Keratinocyte (primary cell): ENCODE results near the gene SLC7A11. TPM values are rescaled to one million over a fixed set of nuclear protein-coding genes. Genes with fewer than 3 reads are reported as not detected.

Experiments used
- DNase-seq: peaks from one replicate; pipeline ENCODE4 v3.0.0-alpha.2; 2011; ENCODE audit warnings: low read depth, missing footprints, low spot score
- FAIRE-seq: peaks from 2 replicates; lab custom pipeline; 2011; peaks lifted over from hg19 to GRCh38; lab: Jason Lieb, UNC
- H2AFZ ChIP-seq: 2 replicates; pipeline ENCODE4 v1.6.0; 2012; ENCODE audit warnings: low read length, control low read depth, inconsistent platforms; ENCODE audit not compliant: control insufficient read depth
- H3K27ac ChIP-seq: 2 replicates; pipeline ENCODE4 v1.5.1; 2011; ENCODE audit warnings: low read length; ENCODE audit not compliant: control insufficient read depth, insufficient read depth
- H3K27me3 ChIP-seq: 3 replicates; pipeline ENCODE4 v1.6.0; 2011; ENCODE audit warnings: low read length; ENCODE audit not compliant: control insufficient read depth, insufficient read depth; ENCODE audit errors: extremely low read depth
- H3K36me3 ChIP-seq, 2 experiments: 2 replicates in 1 of 2; 3 replicates in 1 of 2; pipeline ENCODE4 v1.5.1; 2011; ENCODE audit warnings: low read length in 2 of 2, mild to moderate bottlenecking in 1 of 2; ENCODE audit not compliant: control insufficient read depth in 2 of 2, insufficient read depth in 2 of 2; ENCODE audit errors: extremely low read depth in 1 of 2
- H3K4me1 ChIP-seq: 3 replicates; pipeline ENCODE4 v1.5.1; 2011; ENCODE audit warnings: low read length; ENCODE audit not compliant: control insufficient read depth, insufficient read depth; ENCODE audit errors: extremely low read depth
- H3K4me2 ChIP-seq: 3 replicates; pipeline ENCODE4 v1.6.0; 2011; ENCODE audit warnings: low read depth, low read length; ENCODE audit not compliant: control insufficient read depth, insufficient read depth; ENCODE audit errors: extremely low read depth
- H3K4me3 ChIP-seq, 3 experiments: fragments of 200-600 bp in 1 of 3; sonication (generic) in 1 of 3; 2 replicates in 2 of 3; 3 replicates in 1 of 3; pipeline ENCODE4 v1.5.1; 2011 to 2016; ENCODE audit warnings: low read length in 3 of 3, mild to moderate bottlenecking in 3 of 3, control low read depth in 2 of 3, inconsistent platforms in 1 of 3, low read depth in 1 of 3, mixed read lengths in 1 of 3, mixed run types in 1 of 3, moderate library complexity in 1 of 3; ENCODE audit not compliant: control insufficient read depth in 2 of 3, insufficient read depth in 2 of 3; ENCODE audit errors: extremely low read depth in 1 of 3
- H3K79me2 ChIP-seq: 2 replicates; pipeline ENCODE4 v1.6.0; 2012; ENCODE audit warnings: low read length; ENCODE audit not compliant: control insufficient read depth, insufficient read depth
- H3K9ac ChIP-seq: 3 replicates; pipeline ENCODE4 v1.6.0; 2011; ENCODE audit warnings: low read length; ENCODE audit not compliant: control insufficient read depth, insufficient read depth; ENCODE audit errors: extremely low read depth
- H3K9me1 ChIP-seq: 3 replicates; pipeline ENCODE4 v1.6.0; 2011; ENCODE audit warnings: low read length; ENCODE audit not compliant: control insufficient read depth, insufficient read depth; ENCODE audit errors: extremely low read depth
- H3K9me3 ChIP-seq: 2 replicates; pipeline ENCODE4 v1.5.1; 2012; ENCODE audit warnings: low read depth, low read length; ENCODE audit not compliant: control insufficient read depth
- H4K20me1 ChIP-seq: 3 replicates; pipeline ENCODE4 v1.6.0; 2011; ENCODE audit warnings: low read length; ENCODE audit not compliant: control insufficient read depth, insufficient read depth; ENCODE audit errors: extremely low read depth
- CTCF ChIP-seq, 3 experiments: IDR thresholded peaks in 1 of 3; conservative IDR thresholded peaks in 1 of 3; optimal IDR thresholded peaks in 1 of 3; 2 replicates in 2 of 3; 3 replicates in 1 of 3; pipeline versions ENCODE3 to v1.5.1; 2011; ENCODE audit warnings: low read length in 3 of 3, mild to moderate bottlenecking in 3 of 3, moderate library complexity in 2 of 3, control low read depth in 1 of 3, inconsistent platforms in 1 of 3; ENCODE audit not compliant: insufficient read depth in 2 of 3; ENCODE audit errors: extremely low read depth in 1 of 3
- EZH2 ChIP-seq: IDR thresholded peaks from one replicate; pipeline ENCODE4 v1.6.1; 2012; ENCODE audit warnings: inconsistent platforms, mild to moderate bottlenecking, low read length, moderate library complexity
- dilution Hi-C: fragments of 300-500 bp; cut with MboI; formaldehyde crosslinking; loops from one replicate; pipeline ENCODE4 v1.7.0; 2020; ENCODE audit warnings: low sequenced_read_pairs; ENCODE audit not compliant: extremely low pct_ligation_motif_present
- polyA plus RNA-seq, 5 experiments: library from polyadenylated mRNA; depleted of rRNA in 3 of 5; stranded (reverse) in 3 of 5; stranded (forward) in 1 of 5; unstranded in 1 of 5; fragments of >200 nt; gene quantifications; 1 replicate in 1 of 5; 2 replicates in 3 of 5; 3 replicates in 1 of 5; pipeline versions ENCODE4 v1.2.1 to v1.2.3, GENCODE V29; 2011 to 2012; ENCODE audit warnings: missing spikeins in 2 of 5, low read depth in 1 of 5, low replicate concordance in 1 of 5

Gene SLC7A11
- polyA plus RNA-seq, 1 donor (not counting 4 experiments of a cell fraction or from before 2014, with no cell fraction given), result 8.4 TPM

- DNase-seq (no peak), FAIRE-seq (no peak)
- Histone ChIP-seq H2AFZ (no peak overlapping the region), H3K36me3 (peaks cover 2 to 14% of the 10 kb centered on the region in 2 experiments), H3K9me1 (no peaks in the 10 kb centered on the region), H3K4me1 (peaks cover 17% of the 10 kb centered on the region), H3K4me2 (no peak overlapping the region), H3K9me3 (no peaks in the 10 kb centered on the region), H3K4me3 (no peak overlapping the region), H3K27ac (no peak overlapping the region), H3K79me2 (peaks cover 8% of the 10 kb centered on the region), H3K27me3 (no peaks in the 10 kb centered on the region), H3K9ac (no peak overlapping the region), H4K20me1 (no peaks in the 10 kb centered on the region)
- dilution Hi-C loops, result no loop called here
- no peak for TF ChIP-seq CTCF (optimal IDR thresholded peaks at IDR 0.05 in 1 of 3, IDR thresholded peaks at IDR 0.05 in 1 of 3, conservative IDR thresholded peaks at IDR 0.05 in 1 of 3; ENCODE audit: extremely low read depth in 1 of 3, insufficient read depth in 2 of 3, low read length in 3 of 3)
These were observed 9.8 kb downstream of the SLC7A11 start for GRCh38 chr4:138232364-138232763.

- H2AFZ ChIP-seq, result no peak overlapping the region
- H3K79me2 ChIP-seq, result peaks cover 6% of the 10 kb centered on the region
- DNase-seq, result no peak
- no peaks in the 10 kb centered on the region for H3K9me1 ChIP-seq
- H3K4me2 ChIP-seq, result no peak overlapping the region
- H3K27ac ChIP-seq, result no peak overlapping the region
- no peaks in the 10 kb centered on the region for H4K20me1 ChIP-seq
- H3K9me3 ChIP-seq, result no peaks in the 10 kb centered on the region
- dilution Hi-C loops, result no loop called here
- peaks cover 2 to 14% of the 10 kb centered on the region in 2 experiments for H3K36me3 ChIP-seq
- H3K4me1 ChIP-seq, result peaks cover 15% of the 10 kb centered on the region
- TF ChIP-seq EZH2, result no peak
- no peak for TF ChIP-seq CTCF (optimal IDR thresholded peaks at IDR 0.05 in 1 of 3, IDR thresholded peaks at IDR 0.05 in 1 of 3, conservative IDR thresholded peaks at IDR 0.05 in 1 of 3; ENCODE audit: extremely low read depth in 1 of 3, insufficient read depth in 2 of 3, low read length in 3 of 3)
- no peak overlapping the region for H3K4me3 ChIP-seq
- FAIRE-seq, result no peak
- no peaks in the 10 kb centered on the region for H3K27me3 ChIP-seq
- no peak overlapping the region for H3K9ac ChIP-seq
These were observed 12.1 kb downstream of the SLC7A11 start for GRCh38 chr4:138230048-138230447.
